Measurements from ENCODE around the gene SIGLEC11.
"Not testable (repeated sequence)": the region's sequence is repeated elsewhere in the genome, so short reads cannot be mapped to it uniquely, and the experiment has no call there.

SIGLEC11 gene

GRCh38 chr19:49960980-49961379 lies at the start of gene SIGLEC11:
SIGLEC11 (minus strand) TSS chr19:49961172; CDS start chr19:49961081, 91 bp downstream.
- not testable (repeated sequence) for DNase-seq

GRCh38 chr19:50008532-50008931 lies 47.6 kb upstream of the SIGLEC11 start:
- DNase-seq, result no peak

GRCh38 chr19:50007947-50008346 lies 47.0 kb upstream of the SIGLEC11 start:
- DNase-seq, result no peak

GRCh38 chr19:50007170-50007569 lies 46.2 kb upstream of the SIGLEC11 start:
- no peak for DNase-seq

- no peak for DNase-seq
Measured at GRCh38 chr19:50005428-50005827, 44.5 kb upstream of the SIGLEC11 start.

- peak; percentile 97 for DNase-seq
Measured at GRCh38 chr19:50003810-50004419, 42.9 kb upstream of the SIGLEC11 start.

GRCh38 chr19:50003254-50003788 lies 42.3 kb upstream of the SIGLEC11 start:
- DNase-seq, result no peak

GRCh38 chr19:50002386-50002960 lies 41.5 kb upstream of the SIGLEC11 start:
- no peak for DNase-seq

- no peak for DNase-seq
Measured at GRCh38 chr19:50001775-50002174, 40.8 kb upstream of the SIGLEC11 start.

GRCh38 chr19:50000841-50001557 lies 40.0 kb upstream of the SIGLEC11 start:
- DNase-seq, result no peak

- no peak for DNase-seq
Measured at GRCh38 chr19:50000038-50000840, 39.3 kb upstream of the SIGLEC11 start.

GRCh38 chr19:49999371-50000010 lies 38.5 kb upstream of the SIGLEC11 start:
- no peak for DNase-seq

GRCh38 chr19:49997709-49998108 lies 36.7 kb upstream of the SIGLEC11 start:
- no peak for DNase-seq

- no peak for DNase-seq
Measured at GRCh38 chr19:49988433-49988832, 27.5 kb upstream of the SIGLEC11 start.

- no peak for DNase-seq
Measured at GRCh38 chr19:49988007-49988406, 27.0 kb upstream of the SIGLEC11 start.

GRCh38 chr19:49987159-49987698 lies 26.3 kb upstream of the SIGLEC11 start:
- peak; percentile 92 for DNase-seq

GRCh38 chr19:49986354-49986753 lies 25.4 kb upstream of the SIGLEC11 start:
- no peak for DNase-seq

- no peak for DNase-seq
Measured at GRCh38 chr19:49985871-49986270, 24.9 kb upstream of the SIGLEC11 start.

GRCh38 chr19:49984491-49984890 lies 23.5 kb upstream of the SIGLEC11 start:
- no peak for DNase-seq

GRCh38 chr19:49983645-49984229 lies 22.8 kb upstream of the SIGLEC11 start:
- DNase-seq, result peak; percentile 1

- no peak for DNase-seq
Measured at GRCh38 chr19:49981603-49982593, 20.9 kb upstream of the SIGLEC11 start.

Data from kidney glomerular epithelial cell (primary cell).